GM19438 (cell line): ENCODE data around the gene KCNJ5.

Experiments
- ATAC-seq: cut with Tn5 transposase; IDR thresholded peaks from one replicate; pipeline ENCODE4 v1.9.1; 2021; ENCODE audit warnings: low read depth; ENCODE audit not compliant: unreplicated experiment

Gene KCNJ5

GRCh38 chr11:128927683-128928336, 36.7 kb downstream of the KCNJ5 start:
- no peak for ATAC-seq

- ATAC-seq, result peak; percentile 97
Measured at GRCh38 chr11:128928400-128928799, 37.2 kb downstream of the KCNJ5 start.

DNA sequence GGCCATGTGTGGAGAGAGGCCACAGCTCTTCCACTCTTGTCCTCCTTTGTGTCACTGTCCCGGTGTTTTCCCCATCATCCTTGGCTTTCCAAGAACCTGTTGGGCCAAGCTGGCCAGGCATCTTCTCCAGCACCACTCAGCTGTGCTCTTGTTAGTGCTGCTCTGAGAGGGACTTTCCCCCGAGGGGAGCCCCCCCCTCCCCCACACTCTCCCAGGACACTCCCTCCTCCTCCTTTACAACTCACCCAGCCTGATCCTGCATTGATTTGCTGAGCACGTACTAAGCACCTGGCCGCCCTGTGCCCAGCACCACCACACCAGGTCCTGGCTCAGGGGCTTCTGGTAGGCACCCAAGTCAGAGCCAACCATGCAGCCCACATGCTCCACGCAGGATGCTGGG, 38.3 kb downstream of the KCNJ5 start:
- no peak for ATAC-seq

- ATAC-seq, result no peak
Measured at GRCh38 chr11:128929991-128930390, 38.8 kb downstream of the KCNJ5 start.

GRCh38 chr11:128931066-128931465, 39.9 kb downstream of the KCNJ5 start:
- no peak for ATAC-seq

- no peak for ATAC-seq
Measured at GRCh38 chr11:128931668-128932067, 40.5 kb downstream of the KCNJ5 start.

DNA sequence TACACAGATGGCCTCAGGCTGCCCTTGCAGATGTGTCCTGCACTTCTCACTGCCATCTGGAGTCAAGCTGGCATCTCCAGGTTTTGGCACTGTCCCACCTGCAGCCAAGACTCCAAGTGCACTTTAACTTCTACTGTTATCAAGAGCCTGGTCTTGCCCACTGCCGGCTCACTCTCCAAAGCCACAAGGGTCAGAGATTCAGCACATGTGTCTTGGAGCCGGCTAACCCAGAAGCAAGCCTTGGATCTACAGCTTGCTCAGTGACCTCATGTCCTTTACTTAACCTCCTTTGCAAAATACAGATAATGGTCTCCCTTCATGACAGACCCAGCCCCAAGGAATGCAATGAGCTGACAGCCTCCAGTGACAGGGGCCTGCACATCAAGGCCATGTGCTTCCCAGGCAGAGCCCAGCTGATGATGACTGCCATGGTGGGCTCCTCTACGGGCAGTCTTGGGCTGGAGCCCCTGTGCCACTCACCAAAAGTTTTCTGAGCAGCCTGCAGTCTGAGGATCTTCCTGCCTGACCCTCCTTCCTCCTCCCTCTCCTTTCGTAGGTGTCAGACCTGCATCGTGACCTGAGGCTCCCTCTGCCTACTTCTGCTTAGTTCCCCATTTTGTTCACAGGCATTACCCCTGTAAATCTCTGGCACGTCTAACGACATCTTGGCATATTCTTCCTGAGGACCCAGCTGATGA, 42.5 kb downstream of the KCNJ5 start:
- ATAC-seq, result no peak

GRCh38 chr11:128934351-128934750, 43.2 kb downstream of the KCNJ5 start:
- ATAC-seq, result no peak

DNA sequence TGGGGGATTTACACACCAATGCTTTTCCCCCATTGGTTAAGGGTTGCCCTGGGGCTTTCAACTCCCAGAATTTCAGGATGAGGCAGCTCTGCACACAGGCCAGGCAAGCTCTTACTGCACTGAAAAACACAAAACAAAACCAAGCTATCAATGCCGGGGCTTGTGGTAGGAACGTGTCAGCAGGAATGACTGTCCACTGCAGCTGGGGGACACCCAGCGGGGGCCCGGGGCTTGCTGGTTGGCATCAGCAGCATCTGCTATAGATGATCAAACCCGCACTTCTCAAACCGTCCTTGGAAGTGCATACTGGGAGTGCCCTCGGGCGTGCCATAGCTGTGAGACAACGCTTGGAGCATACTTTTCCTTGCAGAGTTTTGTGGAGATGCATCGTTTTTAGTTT, 43.8 kb downstream of the KCNJ5 start:
- no peak for ATAC-seq

- ATAC-seq, result no peak
Measured at GRCh38 chr11:128936606-128937251, 45.6 kb downstream of the KCNJ5 start.

DNA sequence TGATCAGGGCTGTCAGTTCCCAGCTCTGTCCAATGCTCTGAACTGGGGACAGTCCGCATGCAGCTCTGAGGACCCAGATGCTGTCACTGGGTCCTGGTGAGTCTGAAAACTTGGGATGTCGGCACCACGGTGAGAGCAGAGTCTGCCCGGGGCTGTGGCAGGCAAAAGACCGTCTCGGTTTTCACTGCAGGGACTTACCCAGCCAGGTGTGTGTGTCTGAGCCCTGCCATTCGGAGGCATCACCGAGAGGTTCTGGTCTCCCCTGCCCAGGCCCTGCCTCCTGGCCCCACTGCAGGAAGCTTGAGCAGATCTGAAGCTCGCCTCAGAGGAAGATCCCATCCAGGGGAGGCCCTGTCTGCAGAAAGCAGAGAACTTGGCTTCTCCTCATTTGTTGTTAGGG, 46.3 kb downstream of the KCNJ5 start:
- ATAC-seq, result no peak

- ATAC-seq, result no peak
Measured at GRCh38 chr11:128938156-128938885, 47.2 kb downstream of the KCNJ5 start.

DNA sequence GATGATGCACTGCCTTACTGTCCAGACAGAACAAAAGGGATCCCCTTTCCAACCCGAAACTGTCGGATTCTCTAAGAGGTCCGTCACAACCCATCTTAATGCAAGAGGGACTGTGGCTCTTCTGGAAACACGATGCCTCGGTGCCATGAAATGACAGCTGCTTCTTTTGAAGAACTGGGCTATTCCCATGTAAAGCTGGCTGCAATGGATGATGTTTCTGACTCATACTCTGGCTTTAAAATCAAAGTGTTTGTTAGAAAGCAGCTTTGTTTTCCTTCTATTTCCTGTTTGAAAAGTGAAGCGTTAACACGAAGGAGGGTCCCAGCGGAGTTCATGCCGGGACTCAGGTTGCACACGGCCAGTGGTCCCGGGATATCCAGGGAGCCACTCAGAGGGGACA, 48.4 kb downstream of the KCNJ5 start:
- no peak for ATAC-seq

- no peak for ATAC-seq
Measured at GRCh38 chr11:128940156-128940555, 49.0 kb downstream of the KCNJ5 start.

- no peak for ATAC-seq
Measured at GRCh38 chr11:128940603-128941002, 49.4 kb downstream of the KCNJ5 start.

DNA sequence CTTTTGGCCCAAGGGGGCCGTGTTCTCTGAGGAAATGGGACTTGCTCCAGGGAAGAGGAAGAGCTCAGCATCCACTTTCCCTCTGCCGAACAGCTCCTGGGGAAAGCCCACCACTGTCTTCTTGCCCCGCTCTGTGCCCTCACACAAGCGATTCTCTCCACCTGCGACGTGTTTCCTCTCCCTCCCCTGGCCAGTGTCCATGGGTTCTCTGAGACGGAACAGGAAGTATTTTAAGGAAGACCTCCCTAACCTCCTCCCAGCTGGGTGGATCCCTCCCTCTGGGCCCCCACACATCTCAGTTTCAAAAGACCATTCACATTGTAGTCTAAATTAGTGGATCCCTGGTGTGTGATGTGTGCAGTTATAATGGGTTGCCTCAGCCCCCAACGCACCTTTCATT, 50.0 kb downstream of the KCNJ5 start:
- no peak for ATAC-seq

- no peak for ATAC-seq
Measured at GRCh38 chr11:128941573-128942271, 50.6 kb downstream of the KCNJ5 start.

DNA sequence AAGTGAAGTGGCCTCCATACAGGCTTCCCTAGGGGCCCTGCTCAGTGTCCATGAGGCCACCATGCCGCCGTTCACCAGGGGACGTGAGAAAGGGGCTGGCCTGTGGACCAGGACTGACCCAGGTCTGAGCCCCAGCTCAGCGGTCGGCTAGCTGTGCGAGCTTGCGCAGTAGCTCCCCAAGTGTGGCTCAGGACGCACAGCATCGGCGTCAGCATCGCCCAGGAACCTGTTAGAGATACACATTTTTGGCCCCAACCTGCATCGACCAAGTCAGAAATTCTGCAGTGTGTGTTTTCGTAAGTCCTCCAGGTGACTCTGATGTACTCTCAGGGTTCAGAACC, 51.1 kb downstream of the KCNJ5 start:
- no peak for ATAC-seq

DNA sequence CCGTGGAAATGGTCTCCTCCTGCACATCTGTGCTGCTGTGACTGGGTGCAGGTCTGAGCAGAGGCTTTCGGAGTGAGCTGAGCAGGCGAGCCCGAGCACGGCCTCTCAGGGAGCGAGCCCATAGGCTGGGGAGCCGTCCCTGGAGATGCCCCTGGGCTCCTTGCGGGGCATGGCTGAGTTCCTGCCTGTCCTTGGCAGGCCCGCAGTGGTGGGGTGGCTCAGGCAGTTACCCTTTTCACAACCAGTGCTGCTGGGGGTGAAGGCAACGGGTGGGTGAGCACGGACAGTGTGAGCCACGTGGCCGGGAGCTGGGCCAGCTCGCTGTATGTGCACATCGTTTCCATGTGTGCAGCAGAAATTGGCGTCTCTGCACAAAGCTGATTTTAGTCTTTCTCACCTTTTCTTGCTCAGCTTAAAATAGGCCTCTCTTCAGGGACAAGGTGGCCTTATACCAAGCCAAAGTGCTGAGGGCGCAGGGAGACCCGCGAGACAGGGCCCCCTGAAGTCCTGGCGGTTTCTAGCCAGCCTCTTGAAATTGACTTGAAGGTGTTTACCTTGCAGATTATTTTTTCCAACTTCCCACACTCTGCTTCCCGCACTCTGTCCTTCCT, 51.8 kb downstream of the KCNJ5 start, which contains the start of gene TP53AIP1:
TSS of gene TP53AIP1 (minus strand) at position 55 of the 611 bp plus-strand sequence. CDS start 5,053 bp downstream, outside the sequence.
- no peak for ATAC-seq

DNA sequence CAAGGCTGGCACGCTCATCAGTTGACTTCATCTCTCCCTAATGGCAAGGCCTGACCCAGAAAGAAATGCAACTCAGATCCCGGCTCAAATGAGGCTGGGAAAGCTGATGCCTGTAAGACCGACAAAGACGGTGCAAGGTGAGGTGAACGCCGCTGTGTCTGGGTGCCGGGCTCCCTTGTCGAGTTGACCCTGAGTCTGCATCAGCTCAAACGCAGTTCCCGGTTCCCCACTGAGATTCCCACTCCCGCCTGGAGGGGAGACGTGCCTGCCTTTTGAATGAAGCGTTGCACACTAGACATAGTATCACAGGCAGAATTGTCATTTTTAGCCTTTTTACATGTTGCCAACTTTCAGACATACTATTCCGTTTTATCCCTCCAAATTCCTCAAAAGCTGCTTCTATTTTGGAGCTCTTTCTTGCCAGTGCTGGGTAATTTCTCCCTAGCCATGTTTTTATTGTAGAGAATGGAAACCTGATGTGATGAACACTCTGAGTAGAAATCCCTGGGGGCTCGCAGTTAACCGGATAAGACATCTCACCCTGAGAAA, 52.3 kb downstream of the KCNJ5 start:
- ATAC-seq, result no peak
